ENCODE data around the gene ZNF99. TPM values are rescaled to one million over a fixed set of nuclear protein-coding genes. Genes with fewer than 3 reads are reported as not detected.
"Not testable (repeated sequence)": the region's sequence is repeated elsewhere in the genome, so short reads cannot be mapped to it uniquely, and the experiment has no call there.

ZNF99 gene
- total RNA-seq (2014; rRNA removed; shearing (Covaris generic)) = not detected in 2 replicates
- polyA plus RNA-seq (2014; cell fraction: nucleus; rRNA removed) = not detected in 2 replicates

DNA sequence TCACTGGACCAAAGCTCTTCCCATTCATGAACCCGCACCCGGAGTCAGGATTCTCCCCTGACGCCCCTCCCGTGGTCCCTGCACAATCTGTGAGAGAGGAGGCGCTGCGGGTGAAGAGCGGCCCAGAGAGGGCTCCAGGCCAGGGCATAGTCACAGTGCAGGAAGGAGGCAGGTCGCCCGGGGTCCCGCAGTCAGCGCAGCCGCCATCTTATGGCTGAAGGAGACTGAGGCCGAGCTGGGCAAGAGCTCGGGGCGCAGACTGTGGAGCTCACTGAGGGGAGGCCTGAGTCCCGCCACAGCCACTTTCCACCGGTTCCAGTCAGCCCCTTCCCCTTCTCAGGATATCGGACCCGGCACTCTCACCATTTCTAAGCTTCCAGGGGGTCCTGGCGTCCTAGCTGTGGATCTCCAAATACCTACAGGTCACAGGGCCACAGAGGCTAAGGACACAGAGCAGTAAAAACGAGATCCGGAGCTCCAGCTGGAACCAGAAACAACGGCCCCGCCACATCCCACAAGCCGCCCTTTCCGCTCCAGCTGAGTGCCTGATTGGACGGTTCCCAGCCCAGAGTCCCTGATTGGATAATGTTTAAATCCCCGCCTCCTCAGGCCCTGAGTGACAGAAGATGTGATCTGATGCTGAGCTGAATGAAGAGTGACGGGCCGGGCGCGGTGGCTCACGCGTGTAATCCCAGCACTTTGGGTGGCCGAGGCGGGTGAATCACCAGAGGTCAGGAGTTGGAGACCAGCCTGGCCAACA, at the start of gene ZNF99:
Gene ZNF99 (minus strand): TSS at position 501 of the 760 bp plus-strand sequence. CDS start 135 bp downstream, at position 366.
- DNase-seq (ENCODE audit: extremely low read depth, low read depth) = no peak

DNA sequence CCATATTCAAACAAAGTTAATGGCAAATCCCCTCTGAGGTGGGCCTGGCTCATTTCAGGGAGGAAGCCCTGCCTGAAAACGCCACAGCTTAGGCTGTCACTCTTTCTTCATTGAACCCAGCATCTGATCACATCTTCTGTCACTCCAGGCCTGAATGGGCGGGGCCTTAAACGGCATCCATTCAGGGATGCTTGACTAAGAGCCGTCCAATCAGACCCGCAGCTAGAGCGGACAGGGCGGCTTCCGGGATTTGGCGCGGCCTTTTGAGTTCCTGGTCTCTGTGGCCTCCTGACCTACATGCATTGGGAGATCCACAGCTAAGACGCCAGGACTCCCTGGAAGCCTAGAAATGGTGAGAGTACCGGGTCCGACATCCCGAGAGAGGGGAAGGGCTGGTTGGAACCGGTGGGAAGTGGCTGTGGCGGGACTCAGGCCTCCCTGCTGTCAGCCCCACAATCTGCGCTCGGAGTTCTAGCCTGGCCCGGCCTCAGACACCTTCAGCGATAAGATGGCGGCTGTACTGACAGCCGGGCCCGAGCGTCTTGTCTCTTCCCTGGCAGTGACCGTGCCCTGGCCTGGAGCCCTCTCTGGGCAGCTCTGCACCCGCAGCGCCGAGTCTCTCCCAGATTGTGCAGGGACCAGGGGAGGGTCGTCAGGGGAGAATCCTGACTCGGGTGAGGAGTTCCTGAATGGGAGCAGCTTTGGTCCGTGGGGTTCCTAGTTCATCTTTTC, 48.2 kb upstream of the ZNF99 start, which contains the start of gene ZNF723:
Gene ZNF723 (plus strand): TSS at position 261 of the 732 bp plus-strand sequence. CDS start 89 bp downstream, at position 350.
- DNase-seq (ENCODE audit: extremely low read depth, low read depth) = no peak

DNA sequence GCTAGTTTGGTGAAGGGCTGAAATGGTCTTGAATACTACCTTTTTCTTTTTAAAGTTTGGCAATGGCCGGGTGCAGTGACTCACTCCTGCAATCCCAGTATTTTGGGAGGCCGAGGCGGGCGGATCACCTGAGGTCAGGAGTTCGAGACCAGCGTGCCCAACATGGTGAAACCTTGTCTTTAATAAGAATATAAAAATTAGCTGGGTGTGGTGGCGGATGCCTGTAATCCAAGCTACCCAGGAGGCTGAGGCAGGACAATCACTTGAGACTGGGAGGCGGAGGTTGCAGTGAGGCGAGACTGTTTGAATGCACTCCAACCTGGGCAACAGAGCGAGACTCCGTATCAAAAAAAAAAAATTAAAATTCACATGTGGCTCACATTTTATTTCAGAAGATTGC, 47.3 kb upstream of the ZNF99 start:
- no peak for DNase-seq (ENCODE audit: extremely low read depth, low read depth)

DNA sequence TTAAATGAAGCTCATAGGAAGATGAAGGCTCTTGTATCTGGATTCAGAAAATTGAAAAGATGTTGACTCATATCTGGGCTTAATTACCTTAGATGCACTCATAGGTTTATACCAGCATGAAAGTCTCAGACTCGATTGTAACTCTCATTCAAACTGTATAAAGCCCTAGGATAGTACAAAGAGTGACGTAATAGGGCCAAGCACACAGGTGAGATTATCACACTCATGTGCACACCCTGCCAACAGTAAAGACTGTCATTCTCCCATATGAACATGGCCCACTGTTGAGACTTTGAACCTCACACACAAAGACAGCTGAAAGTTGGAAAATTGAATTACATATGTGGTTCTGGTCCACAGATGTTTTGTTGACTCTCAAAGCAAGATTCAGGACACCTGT, 30.2 kb upstream of the ZNF99 start:
- no peak for DNase-seq (ENCODE audit: extremely low read depth, low read depth)

DNA sequence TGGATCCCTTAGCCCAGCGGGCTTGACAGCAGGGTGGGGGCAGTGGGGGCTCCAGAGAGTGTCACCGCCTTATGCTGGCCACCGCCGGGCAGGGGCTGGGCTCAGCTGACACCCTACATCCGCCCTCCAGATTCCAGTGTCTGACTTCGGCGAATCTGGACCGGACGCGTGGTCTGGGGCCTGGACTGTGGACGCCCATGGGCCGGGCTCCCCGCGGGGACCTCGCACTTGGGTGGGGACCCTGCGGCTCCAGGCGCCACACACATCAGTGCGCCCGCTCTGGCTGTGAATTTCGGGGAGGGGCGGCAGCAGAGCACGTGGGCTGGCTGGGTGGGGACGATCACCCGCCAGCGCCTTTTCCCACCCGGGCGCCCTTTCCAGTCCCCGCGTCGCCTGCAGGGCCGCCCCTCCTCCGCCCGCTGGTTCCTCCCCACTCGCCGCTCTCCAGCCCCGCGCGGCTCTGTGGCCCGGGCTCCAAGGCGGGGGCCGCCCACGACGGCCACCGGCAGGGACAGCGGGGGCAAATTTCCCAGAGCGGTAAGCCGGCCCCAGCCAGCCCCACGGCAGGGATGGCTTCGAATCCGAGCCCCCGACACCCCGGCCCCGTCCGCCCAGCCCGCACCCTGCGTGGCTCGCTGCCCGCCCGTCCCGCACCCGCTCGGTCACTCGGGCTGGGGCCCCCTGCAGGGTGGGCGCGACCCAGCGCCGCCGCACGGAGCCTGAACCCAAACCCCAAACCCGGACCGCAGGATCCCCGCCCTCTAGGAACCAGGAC, 23.3 kb upstream of the ZNF99 start:
- DNase-seq (ENCODE audit: extremely low read depth, low read depth) = no peak

DNA sequence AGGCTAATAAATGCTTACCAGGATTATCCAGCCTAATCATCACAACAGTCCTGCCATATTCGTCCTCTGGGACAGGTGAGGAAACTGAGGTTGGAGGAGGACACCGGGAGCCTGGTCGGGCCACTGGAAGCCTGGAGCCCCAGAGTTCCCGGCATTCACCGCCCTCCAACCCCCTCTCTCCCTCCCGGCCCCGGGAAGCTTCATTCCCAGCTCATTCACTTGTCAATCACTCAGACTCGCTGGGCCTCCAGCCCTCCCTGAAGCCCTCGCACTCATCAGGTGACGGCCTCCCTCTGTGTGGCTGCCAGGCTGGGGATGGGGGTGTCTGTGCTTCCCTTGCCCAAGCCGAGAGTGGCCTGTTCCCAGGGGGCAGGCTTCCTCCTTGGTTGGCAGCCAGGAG, 22.5 kb upstream of the ZNF99 start:
- no peak for DNase-seq (ENCODE audit: extremely low read depth, low read depth)

DNA sequence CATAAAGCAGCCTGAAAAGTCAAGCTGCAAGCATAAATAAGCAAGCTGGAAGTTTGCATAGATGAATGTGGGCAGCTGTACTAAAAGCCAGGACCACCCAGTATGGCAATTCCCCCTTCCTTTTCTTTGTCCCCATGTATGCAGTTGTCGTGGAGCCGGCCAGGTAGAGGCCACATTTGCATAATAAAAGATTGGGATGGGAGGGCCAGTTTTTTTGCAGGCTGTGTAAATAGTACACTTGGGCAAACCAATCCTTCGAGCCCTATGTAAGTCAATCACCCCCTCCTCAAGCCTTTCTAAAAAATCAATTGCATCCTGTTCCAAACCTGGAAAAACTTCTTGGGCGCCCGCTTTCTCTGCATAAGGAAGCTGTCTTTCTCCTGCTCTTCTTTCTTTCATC, 13.1 kb upstream of the ZNF99 start:
- DNase-seq (ENCODE audit: extremely low read depth, low read depth) = no peak

DNA sequence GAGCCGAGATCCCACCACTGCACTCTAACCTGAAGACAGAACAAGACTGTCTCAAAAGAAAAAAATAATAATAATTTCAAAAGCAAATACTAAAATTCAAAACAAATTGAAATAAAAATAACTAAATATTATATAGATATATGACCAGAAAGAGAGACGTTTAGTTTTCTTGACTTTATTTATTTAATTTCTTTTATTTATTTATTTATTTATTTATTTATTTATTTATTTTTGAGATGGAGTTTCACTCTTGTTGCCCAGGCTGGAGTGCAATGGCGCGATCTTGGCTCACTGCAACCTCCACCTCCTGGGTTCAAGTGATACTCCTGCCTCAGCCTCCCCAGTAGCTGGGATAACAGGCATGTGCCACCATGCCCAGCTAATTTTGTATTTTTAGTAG, 8.9 kb upstream of the ZNF99 start:
- DNase-seq (ENCODE audit: extremely low read depth, low read depth) = not testable (repeated sequence)

DNA sequence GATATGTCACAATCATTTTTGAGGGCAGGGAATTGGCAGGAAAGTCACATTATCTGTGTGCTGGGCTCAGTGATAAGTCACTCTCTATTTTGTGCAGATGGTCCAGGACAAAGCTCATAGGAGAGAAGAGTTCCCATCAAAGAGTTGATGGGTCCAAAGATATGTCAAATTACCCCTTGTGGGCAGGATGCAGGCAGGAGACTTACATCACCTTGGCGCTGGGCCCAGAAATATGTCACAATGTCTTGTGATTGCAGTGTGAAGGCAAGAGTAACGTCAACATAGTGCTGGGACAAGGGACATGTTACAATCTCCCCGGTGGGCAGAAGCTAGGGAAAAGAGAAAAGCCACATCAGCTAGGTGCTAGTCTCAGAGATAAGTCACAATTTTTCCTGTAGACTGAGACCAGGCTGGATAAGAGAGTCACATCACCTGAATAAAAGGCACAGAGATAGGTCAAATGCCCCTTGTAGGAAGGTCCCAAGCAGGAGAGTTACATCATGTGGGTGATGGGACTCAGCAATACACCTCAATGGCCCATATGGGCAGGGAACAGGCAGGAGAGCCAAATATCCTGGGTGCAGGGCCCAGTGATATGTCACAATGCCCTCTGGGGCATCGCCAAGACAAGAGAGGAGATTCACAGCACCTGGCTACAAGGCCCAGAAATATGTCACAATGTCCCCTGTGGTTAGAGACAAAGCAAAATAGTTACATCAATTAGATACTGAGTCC, 47.9 kb downstream of the ZNF99 start:
- DNase-seq (ENCODE audit: extremely low read depth, low read depth) = no peak

DNA sequence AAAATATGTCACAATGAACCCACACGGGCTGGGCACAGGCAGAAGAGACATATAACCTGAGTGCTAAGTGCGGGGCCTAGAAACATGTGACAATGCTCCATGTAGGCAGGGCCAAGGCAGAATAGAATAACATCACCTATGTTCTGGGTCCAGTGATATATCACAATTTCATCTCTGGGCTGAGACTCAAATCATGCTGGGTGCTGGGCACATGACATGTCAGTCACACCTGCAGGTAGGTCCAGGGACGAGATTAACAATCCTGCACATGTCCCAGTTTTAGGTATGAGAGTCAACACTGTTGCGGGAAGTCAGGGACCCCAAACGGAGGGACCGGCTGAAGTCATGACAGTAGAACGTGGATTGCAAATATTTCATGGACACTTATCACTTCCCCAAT, 50.3 kb downstream of the ZNF99 start:
- no peak for DNase-seq (ENCODE audit: extremely low read depth, low read depth)

DNA sequence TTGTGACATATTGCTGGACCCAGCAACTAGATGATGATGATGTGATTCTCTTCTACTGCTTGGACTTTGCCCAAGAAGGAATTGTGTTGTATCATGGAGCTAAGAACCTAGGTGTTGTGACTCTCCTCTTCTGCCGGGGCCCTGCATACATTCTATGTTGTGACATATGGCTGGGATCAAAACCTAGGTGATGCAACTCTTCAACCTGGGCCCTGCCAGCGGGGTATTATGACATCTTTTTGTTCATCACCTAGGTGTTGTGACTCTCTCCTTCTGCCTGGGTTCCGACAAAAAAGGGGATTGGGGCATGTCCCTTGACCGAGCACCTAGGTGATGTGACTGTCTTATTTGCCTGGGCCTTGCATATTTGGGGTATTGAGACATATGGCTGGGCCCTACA, 55.7 kb downstream of the ZNF99 start:
- not testable (repeated sequence) for DNase-seq (ENCODE audit: extremely low read depth, low read depth)

DNA sequence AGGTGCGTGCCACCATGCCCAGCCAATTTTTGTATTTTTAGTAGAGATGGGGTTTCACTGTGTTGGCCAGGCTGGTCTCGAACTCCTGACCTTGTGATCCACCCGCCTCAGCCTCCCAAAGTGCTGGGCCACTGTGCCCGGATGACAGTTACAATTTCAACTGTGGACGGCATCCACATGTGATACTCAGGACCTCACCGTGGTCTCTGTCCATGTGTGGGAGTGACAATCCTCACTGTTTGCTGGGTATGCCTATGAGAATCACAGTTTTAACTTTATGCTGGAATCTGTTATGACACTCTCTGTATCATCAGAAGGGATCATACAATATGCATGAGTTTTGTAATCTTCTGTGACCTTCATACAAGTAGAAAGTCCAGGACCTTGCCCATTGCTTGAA, 62.4 kb downstream of the ZNF99 start:
- DNase-seq (ENCODE audit: extremely low read depth, low read depth) = not testable (repeated sequence)

DNA sequence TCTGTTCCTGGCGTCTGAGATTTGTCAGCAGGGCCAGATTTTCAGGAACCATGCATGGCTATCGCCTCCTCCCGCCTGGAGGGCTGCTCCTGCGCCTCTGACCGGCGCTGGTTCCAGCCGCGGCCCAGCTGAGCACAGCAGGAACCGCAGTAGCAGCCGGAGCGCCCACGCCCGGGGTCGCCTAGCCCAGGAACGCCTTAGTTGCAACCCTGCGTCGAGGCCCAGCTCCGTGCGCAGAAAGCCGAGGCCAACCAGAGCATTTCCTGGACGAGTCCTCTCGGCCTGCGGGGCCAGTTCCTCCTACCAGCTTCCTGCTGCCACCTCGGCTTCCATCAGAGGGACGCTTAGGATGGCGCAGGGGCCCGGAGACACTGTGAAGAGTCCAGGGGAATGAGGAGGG, 75.0 kb downstream of the ZNF99 start:
- DNase-seq (ENCODE audit: extremely low read depth, low read depth) = no peak

DNA sequence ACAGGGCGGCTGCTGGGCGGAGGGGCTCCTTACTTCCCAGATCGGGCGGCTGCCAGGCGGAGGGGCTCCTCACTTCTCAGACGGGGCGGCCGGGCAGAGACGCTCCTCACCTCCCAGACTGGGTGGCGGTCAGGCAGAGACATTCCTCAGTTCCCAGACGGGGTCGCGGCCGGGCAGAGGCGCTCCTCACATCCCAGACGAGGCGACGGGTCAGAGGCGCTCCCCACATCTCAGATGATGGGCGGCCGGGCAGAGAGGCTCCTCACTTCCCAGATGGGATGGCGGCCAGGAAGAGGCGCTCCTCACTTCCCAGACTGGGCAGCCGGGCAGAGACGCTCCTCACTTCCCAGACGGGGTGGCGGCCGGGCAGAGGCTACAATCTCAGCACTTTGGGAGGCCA, 80.9 kb downstream of the ZNF99 start:
- not testable (repeated sequence) for DNase-seq (ENCODE audit: extremely low read depth, low read depth)

DNA sequence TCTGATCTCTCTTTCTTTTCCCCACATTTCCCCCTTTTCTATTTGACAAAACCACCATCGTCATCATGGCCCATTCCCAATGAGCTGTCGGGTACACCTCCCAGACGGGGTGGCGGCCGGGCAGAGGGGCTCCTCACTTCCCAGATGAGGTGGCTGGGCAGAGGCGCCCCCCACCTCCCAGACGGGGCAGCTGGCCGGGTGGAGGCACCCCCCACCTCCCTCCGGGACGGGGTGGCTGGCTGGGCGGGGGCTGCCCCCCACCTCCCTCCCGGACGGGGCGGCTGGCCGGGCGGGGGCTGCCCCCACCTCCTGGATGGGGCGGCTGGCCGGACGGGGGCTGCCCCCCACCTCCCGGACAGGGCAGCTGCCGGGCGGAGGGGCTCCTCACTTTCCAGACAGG, 81.3 kb downstream of the ZNF99 start:
- not testable (repeated sequence) for DNase-seq (ENCODE audit: extremely low read depth, low read depth)

Small RNA genes within 50 kb of the gene (small RNA-seq; reads per million reads assigned to genes)
- gene AC008626.1 (0 reads per million in 2 experiments), gene AC008626.2 (0 reads per million in 2 experiments)

Other genes with a start within 250 kb of the ZNF99 start
- gene ZNF492, start 149.8 kb downstream of the ZNF99 start, total RNA-seq (2014; rRNA removed; shearing (Covaris generic)) = not detected in 2 replicates
- not detected in 2 replicates for gene ZNF723, start 48.1 kb upstream of the ZNF99 start, total RNA-seq (2014; rRNA removed; shearing (Covaris generic))
- not detected in 2 replicates for gene ZNF728, start 219.0 kb upstream of the ZNF99 start, total RNA-seq (2014; rRNA removed; shearing (Covaris generic))

Measured in NCI-H460 (cell line).